Sigmoid colon (tissue), 3 donors: ENCODE results near the gene MOB3B.

Experiments used
- CTCF ChIP-seq, 4 experiments: fragments of 450-650 bp in 3 of 4; fragments of 200-600 bp in 1 of 4; IDR thresholded peaks; one replicate each; pipeline ENCODE4 v1.5.1; 2016 to 2019; ENCODE audit warnings: antibody characterized with exemption in 4 of 4, mild to moderate bottlenecking in 3 of 4, moderate library complexity in 2 of 4
- POLR2A ChIP-seq, 2 donors: fragments of 450-650 bp; IDR thresholded peaks; one replicate each; pipeline ENCODE4 v1.6.1; 2016; ENCODE audit warnings: antibody characterized with exemption in 2 of 2, mild to moderate bottlenecking in 2 of 2, moderate library complexity in 2 of 2

GRCh38 chr9:27529316-27530278 lies at the start of gene MOB3B:
- peak; percentile 58 to 95 (median 80) for TF ChIP-seq CTCF (IDR thresholded peaks at IDR 0.05)
- no peak for TF ChIP-seq POLR2A (IDR thresholded peaks at IDR 0.05)
